Measurements from ENCODE around the gene KIF1A.

KIF1A gene

DNA sequence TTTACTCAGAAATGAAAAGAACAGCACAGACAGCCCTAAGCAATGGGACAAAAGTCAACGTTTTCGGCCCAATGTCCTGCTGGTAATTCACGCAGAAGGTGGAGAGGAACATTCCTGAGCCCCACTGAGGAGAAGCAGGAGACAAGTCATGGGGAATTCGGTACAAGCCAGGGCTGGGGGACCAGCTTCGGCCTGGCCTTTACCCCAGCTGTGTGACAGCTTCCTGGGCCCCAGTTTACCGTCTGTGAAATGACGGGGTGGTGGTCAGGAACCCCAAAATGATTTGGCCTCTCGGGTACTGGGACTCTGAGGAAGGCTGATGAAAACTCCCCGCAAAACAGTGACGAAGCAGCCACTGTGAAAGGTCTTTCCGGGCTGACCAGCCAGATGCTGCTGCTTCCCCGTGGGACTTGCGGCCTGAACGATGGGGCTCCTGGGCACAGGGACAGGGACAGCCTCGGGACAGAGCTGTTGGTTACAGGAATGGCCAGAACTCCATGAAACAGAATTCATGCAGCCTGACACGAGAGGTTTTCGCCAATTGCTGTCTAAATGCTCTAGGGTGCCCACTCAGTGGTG, 21.6 kb downstream of the KIF1A start:
- no peak for DNase-seq

DNA sequence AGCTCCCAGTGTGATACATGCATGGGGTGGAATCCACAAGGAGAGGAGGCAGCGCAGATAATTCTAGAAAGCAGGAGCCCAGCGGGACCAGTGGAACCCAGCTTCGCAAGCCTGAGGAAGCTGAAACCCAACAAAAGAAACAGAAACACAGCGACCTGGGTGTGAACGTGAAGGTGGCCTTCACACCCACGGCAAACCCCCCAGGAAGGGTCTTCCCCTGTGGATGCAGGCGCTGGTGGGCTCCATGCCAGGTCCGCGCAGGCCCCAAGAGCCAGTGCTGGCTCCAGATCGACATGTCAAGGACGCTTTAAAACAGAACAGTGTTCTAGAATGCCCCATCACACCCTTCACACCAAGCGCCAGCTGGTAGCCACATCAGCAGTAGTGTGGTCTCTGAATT, 22.1 kb downstream of the KIF1A start:
- DNase-seq: no peak

DNA sequence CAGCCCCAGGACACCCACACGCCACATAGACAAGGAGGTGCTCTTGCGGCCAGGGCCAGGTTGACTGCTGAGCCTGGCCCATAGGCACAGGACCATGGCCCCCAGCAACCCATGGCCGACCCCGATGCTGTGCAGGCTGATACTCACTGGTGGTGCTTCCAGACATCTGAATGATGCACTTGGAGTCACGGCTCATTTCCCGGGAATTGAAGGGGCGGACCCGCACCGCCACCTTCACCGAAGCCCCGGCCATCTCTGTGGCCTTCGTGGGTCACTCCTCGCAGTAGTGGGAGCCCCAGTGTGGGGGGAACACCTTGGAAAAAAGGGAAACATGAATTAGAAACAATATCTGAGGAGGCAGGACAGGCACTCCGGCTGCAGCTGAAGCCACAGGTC, 22.5 kb downstream of the KIF1A start:
- DNase-seq: no peak

DNA sequence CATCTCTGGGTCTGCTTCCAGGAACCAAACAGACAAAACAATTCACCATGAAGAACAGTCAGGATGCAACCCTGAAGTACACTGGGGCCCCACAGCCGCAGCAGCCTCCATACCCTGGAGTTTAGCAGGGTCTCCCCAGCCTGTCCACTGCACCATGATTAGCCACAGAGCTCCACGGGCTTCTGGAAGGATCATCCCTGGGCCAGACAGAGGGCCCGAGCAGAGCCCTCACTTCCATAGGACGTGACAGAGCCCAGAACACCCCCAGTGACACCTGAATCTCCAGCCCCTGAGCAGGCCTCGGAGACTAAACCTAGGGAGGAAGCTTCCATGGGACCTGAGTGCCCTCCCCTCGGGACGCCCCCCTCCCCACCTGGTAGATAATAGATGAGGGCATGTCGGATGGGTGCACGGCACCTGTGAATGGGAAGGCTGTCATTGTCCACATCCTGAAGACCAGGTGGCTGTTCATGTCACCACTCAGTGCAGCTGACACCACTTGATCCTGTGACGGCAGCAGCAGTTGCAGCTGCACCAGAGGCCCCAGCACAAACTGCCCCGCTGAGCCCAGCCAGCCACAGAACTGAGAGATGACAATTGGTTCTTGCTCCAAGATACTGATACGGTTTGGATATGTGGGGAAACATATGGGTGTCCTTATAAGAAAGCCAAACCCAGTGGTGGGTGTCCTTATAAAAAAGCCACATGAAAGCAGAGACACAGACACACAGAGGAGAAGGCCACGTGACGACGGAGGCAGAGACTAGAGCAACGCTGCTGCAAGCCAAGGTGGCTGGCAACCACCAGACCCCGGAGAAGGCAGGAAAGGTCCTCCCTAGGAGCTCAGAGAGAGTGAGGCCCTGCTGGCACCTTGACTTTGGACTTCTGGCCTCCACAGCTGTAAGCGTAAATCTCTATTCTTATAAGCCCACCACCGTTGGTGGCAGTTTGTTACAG, 23.2 kb downstream of the KIF1A start:
- DNase-seq: peak; percentile 67

DNA sequence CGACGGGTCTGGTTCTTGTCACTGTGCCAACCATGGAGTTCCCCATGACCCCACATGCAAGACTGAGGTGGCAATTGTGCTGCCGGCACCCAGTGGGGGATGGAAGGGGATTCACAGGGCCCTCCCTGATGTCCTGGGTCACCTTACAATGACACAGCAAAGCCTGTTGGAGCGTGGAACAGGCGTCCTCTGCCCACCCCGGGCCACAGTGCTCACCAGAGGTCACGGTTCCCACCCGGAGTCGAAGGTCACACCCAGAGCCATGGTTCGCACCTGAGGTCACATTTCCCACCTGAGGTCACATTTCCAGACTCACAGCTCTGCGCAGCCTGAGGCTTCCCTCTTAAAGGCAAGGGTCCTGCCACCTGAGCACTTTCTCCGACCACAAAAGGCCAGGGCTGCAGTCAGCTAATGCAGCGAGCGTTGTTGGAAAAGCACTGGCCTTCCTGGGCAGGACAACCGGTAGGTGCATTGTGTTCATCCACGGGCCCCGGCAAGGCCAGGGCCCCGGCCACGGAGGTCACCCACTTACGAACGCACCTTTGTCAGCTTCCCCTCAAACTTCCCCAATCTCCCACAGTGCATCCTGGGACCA, 24.0 kb downstream of the KIF1A start:
- no peak for DNase-seq

DNA sequence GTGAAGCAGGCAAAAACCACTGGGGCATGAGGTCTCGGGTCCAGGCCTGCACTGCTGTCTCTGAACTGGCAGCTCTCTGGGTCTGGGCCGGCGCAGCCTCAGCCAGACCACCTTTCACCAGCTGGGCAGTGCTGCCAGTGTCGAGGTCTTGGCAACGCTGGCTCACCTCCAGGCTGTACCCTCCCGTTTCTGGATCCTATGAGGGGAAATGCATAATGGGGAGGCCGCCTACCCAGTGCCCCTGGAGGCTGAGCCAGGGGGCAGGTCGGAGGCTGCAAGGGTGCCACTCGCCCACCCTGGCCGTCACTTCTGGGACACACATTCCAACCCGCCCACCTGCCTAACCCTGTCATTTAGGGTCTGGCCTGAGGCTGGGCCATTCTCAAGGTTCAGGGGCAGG, 24.6 kb downstream of the KIF1A start:
- DNase-seq: no peak

DNA sequence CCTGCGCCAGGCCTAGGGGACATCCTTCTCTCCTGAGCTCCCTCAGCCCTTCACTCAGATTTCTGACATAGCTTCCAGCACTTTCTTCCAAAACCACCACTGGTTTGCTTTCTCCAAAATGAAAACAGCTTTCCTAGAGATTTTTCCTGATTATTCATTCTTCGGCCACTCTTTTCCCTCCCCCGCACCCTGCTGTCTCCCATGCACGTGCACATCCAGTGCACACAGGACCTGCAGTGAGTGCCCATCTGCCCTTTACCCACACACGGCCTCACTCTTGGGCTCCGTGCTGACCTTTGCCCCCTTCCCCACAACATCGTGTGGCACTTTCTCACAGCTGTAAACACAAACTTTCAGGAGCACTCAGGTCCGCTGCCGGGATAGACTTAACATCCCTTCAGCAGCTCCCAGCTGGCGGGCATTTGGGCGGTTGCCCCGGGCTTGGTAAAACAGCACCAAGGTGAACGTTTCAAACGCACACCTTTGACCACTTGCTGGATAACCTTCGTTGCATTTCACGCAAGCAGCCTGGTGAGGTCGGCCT, 25.8 kb downstream of the KIF1A start:
- DNase-seq: no peak

DNA sequence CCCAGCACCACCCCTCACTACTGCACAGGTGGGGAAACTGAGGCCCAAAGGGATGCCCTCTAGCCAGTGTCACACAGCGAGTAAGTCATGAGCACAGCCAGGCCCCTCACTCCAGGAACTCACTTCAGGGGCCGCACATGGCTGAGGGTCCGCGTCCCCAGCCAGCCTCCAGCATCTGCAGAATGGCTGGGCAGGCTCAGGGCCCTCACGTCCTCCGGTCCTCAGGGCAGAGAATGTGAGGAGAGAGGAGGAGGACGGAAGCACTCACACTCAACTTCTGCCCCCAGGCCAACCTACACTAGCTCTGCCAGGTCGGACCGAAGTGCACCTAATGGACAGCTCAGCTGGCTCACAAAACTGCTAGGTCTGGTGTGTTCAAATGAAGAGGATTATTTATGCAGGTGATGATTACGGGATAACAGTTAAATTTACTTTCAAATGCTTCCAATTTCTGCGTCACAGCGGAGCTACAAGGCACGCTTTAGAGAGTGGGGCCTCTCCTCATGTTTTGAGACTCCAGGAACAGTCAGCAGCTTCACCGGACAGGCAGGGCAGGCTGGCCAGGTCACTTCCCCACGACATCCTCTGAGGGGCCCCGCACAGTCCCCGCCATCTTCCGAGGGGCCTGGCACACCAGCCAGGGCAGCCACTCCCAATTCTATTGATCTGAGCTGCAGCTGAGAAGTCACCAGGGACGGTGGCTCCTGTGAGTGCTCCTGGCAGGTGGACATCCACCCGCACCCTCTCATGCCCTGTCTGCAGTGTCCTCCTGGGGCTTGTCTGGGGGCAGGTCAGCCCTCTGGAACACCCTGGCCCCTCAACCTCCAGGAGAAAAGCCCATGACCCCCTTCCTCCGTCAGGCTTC, 26.5 kb downstream of the KIF1A start:
- DNase-seq: no peak

DNA sequence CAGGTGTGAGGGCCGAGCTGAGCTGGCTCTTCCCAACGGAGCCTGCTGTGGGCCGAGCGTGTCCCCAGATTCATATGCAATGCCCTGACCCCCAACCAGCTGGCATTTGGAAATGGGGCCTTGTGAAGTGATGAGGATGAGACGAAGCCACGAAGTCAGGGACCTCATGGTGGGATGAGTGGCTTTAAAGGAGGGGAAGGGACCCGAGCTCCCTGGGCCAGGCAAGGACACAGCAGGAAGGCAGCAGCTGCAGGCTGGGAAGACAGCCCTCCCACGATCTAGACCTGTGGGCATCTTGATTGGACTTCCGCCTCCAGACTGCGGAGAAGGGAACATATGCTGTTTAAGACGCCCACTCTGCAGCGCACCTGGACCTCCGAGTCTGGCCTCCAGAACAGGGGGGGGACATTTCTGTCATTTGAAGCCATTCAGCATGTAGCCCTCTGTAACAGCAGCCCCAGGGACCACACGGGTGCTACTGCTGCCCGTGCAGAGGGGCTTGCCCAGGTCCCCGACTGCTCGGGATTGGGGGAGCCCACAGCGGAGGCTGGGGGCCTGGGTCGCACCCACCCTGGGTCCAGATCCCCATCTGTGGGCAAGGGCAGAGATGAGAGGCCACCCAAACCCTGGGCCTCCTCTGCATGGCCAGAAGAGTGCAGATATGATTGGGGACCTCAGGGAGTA, 27.2 kb downstream of the KIF1A start:
- DNase-seq: no peak

DNA sequence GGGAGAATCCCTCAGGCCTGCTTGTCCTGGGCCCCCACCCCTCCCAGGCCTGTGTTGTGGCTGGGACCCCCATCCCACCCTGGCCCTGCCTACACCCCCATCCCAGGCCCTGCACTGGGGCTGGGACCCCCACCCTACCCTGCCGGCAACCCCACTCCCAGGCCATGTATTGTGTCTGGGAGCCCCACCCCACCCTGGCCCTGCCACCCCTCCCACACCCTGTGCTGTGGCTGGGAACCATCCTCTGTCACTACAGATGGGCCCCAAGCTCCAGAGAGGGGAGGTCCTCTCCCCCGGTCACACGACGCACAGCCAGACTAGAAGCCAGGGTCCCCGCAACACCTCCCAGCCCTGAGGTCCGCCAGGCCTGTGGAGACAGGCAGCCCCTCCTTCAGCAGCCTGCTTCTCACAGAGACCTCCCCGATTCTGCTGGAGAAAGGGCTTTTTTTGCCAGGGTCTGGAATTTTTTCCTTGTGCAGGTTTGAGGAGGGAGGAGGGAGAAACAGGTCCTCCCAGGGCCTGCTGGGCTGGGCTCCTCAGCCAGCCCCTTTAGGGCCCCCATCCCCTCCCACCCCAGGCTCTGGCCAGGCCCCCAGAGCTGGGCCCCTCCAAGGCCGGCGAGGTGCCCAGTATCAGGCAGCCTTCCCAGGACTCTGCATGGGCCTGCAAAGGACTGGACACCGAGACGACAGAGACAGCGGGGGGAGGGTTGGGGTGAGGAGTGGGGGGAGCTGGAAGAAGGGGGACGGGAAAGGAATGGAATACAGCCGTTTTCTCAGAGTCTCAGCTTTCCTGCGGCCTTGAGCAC, 28.0 kb downstream of the KIF1A start:
- no peak for DNase-seq

DNA sequence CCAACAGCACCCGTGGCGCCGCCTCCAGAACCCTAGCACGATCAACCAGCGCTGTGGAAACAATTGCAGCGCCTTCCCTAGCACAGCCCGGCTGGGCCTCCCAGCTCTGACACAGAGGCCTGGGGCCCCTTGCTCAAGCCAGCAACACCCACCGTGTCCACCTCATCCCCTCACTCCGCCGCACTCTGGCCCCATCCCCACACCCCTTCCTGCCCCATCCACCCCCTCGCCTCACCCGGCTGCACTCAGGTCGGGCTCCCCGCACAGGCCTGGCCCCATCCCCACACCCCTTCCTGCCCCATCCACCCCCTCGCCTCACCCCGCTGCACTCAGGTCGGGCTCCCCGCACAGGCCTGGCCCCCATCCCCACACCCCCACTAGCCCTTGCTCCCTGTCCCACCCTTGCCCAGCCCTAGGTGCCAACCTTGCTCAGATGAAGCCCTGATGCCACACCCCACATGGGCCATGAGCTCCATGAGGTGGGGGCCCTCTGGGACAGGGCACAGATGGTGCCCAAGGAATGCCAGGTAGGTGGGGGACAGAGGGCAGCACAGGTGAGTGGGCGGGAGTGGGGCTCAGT, 28.7 kb downstream of the KIF1A start:
- DNase-seq: no peak

DNA sequence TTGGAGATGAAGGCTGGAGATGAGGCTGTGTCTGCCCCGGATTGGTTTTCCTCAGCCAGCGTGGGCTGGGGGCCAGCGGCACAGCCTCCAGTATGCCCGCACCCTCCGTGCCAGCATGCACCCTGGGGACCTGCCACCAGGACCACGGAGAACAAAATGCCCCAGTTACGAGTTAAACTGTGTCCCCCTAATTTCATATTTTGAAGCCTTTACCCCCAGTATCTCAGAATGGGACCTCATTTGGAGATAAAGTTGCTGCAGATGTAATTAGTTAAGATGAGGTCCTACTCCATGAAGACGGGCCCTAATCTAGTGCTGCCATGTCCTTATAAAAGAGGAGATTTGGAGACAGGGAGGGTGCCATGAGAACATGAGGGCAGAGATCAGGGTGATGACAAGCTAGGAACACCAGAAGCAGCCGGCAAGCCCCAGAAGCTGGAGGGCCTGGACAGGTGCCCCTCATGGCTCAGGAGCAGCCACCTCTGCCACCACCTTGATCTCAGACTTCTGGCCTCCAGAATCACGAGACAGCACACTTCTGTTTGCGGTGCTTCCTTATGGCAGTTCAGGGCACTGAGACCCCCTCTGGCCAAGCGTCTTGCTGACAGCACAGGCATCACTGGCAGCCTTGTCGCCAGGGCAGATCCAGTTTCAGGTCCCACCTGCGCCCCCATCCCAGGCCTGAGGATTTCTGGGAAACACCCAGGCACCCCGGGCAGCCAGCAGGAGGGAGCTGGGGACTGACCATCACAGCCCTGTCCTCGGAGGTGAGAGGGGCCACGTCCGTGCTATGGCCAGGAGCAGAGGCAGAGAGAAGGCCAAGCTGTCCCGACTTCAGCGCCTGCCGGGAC, 29.4 kb downstream of the KIF1A start:
- no peak for DNase-seq

DNA sequence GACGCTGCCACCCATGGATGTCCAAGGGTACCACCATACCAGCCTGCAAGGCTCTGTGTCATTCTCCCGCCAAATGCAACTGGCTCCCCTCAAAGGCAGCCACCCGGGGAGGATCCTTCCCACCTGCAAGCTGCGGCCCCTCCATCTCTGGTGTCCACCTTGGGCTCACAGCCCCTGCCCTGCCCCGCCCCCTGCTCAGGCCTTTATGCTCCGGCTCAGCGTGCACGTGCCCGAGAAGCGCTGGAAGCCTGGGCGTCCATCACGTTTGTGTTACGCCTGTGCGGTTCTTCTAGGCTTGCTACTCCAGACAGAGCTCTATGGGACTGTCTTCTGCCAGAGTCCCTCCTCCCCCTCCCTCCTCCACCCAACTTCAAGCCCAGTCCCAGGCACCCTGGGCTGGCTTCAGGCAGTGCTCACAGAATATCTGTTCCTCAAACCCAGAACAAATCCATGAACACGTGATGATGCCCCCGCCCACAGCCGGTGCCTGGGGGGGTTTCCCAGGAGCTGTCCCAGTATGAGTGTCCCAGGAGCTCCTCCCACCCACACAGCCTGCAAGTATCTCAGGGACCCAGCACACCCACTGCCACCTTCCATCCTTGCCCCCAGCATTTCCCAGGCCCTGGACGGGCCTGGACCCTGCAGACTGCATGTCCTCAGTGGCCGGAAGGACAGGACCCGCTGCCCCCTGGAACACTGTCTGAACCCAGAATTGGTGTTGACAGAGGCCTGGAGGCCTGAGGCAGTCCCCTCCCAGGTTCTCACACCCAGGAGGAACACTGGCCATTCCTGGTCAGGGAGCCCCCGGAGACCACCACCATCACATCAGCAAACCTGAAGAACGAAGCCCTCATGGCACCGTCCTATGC, 30.3 kb downstream of the KIF1A start:
- DNase-seq: no peak

DNA sequence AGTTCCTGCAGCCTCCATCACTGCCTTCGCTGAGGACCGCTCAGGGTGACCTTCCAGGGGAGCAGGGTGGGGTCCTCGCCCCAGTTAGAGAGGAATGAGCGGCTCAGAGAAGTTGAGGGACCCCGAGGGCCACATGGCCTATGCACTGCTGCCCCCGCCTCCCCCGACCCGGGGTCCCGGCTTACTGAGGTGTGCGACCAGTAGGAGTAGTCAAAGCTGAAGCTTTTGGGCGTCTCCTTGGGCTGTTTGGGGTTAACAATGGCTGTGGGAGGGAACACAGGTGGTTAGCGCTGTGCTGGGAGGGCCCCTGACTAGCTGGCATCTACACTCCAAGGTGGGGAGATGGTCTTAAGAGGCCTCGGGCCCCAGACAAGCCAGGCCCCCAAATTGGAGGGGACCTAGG, 31.0 kb downstream of the KIF1A start:
- DNase-seq: no peak

DNA sequence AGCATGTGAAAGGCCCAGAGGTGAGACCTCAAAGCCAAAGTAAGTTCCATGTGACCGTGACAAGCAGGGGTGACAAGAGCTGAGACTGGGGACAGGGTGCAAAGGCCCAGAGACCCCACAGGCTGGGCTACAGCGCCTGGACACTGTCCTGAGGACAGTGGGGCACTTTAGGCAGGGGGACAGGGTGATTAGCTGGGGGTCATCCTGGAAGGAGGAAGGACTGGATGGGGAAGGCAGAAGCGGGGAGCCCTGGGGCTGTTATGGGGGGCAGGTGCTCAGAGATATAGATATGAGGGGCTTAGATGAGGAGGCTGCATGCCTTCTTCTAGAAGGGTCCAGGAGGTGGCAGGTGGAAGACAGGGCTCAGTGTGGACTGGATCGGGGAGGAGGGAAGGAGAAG, 31.5 kb downstream of the KIF1A start:
- DNase-seq: no peak

DNA sequence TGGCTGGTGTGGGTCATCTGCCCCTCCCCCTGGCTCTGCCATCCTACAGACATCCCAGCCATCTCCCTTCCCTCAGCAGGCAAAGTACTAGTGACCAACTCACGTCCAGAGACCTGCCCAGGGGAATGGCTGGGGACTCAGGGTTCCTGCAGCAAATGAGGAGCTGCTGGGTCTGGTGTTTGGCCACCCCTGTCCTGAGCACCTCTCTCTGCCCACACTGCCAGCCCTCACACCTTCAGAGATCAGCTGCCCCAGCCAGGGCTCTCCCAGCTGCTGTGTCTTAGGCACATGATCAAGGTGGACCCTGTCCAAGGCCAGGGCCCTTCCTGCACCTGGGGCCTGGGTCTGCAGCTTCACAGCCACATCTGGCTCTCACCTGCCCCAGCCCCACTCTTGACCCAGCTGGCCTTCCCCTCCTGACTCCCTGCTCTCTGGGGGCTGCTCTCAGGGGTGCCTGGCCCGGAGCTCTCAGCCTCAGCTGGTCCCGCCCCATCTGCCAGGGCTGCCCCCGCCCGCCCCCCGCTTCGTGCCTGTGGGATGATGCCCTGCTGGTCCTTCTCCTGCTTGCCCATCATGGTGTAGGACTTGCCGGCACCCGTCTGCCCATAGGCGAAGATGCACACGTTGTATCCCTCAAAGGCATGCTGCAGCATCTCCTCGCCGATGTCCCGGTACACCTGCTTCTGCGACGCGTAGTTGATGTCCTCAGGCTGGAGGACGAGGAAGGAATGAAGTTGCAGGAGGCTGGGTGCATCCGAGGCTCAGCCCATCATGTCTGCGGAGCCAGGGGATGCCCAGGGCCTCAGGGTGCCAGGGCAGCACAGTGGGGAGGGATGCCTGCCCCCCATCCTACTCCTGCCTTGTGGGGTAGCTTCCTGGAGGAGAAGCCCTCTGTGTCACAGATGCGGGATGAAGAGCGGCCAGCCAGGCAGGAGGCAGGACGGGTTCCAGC, 32.2 kb downstream of the KIF1A start:
- DNase-seq: no peak

DNA sequence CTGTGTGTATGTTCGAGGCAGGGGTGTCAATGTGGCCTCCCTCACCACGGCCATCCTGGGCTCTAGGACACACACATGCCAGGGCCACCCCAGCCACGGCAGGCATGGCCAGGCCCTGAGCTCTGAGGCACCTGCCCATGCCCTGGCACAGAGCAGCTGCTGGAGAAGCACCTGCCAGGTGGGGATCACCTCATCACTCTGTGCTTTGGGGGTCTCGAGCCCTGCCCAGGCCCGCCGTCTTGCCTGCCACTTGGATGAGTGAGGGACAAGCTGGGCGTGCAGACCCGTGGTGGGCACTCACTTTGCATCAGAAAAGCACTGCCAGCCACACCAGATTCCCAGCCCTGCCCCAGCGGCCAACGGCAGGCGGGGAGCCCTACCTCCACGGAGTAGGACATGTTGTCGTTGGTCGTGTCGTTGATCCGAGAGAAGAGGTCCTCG, 33.1 kb downstream of the KIF1A start:
- no peak for DNase-seq

Measured in NCI-H510A (cell line).